GM18909 (cell line): ENCODE measurements around the gene AKT1S1.

Source experiments
- ATAC-seq: cut with Tn5 transposase; IDR thresholded peaks from one replicate; pipeline ENCODE4 v1.9.1; 2021; ENCODE audit warnings: mild to moderate bottlenecking; ENCODE audit not compliant: unreplicated experiment, poor library complexity

Gene AKT1S1

GRCh38 chr19:49887037-49887664 lies 10.0 kb upstream of the AKT1S1 start:
- ATAC-seq = no peak

GRCh38 chr19:49884760-49885159 lies 7.6 kb upstream of the AKT1S1 start:
- no peak for ATAC-seq

- ATAC-seq = no peak
Observed at GRCh38 chr19:49884109-49884508, 7.0 kb upstream of the AKT1S1 start.

GRCh38 chr19:49883094-49883493 lies 5.9 kb upstream of the AKT1S1 start:
- no peak for ATAC-seq

GRCh38 chr19:49882643-49883042 lies 5.5 kb upstream of the AKT1S1 start:
- no peak for ATAC-seq

- ATAC-seq = no peak
Observed at GRCh38 chr19:49881672-49882394, 4.7 kb upstream of the AKT1S1 start.

GRCh38 chr19:49881186-49881585 lies 4.0 kb upstream of the AKT1S1 start:
- ATAC-seq = no peak

- no peak for ATAC-seq
Observed at GRCh38 chr19:49880162-49880869, 3.2 kb upstream of the AKT1S1 start.

GRCh38 chr19:49879243-49879963 lies 2.2 kb upstream of the AKT1S1 start:
- no peak for ATAC-seq

- no peak for ATAC-seq
Observed at GRCh38 chr19:49878744-49879070, 1.6 kb upstream of the AKT1S1 start.

- ATAC-seq = peak; percentile 52
Observed at GRCh38 chr19:49877879-49878743, 956 bp upstream of the AKT1S1 start.

GRCh38 chr19:49876422-49877019 lies 634 bp downstream of the AKT1S1 start:
- peak; percentile 52 for ATAC-seq

GRCh38 chr19:49875857-49876421 lies 1.2 kb downstream of the AKT1S1 start:
- no peak for ATAC-seq

GRCh38 chr19:49875177-49875576 lies 2.0 kb downstream of the AKT1S1 start:
- ATAC-seq = no peak

GRCh38 chr19:49874503-49875157 lies 2.5 kb downstream of the AKT1S1 start:
- no peak for ATAC-seq

- no peak for ATAC-seq
Observed at GRCh38 chr19:49873834-49874233, 3.3 kb downstream of the AKT1S1 start.

GRCh38 chr19:49873129-49873521 lies 4.0 kb downstream of the AKT1S1 start:
- no peak for ATAC-seq

GRCh38 chr19:49872245-49873128 lies 4.7 kb downstream of the AKT1S1 start:
- ATAC-seq = no peak
